ENCODE measurements around the gene G3BP2. TPM values are rescaled to one million over a fixed set of nuclear protein-coding genes. Genes with fewer than 3 reads are reported as not detected.
"Not testable (repeated sequence)": the region's sequence is repeated elsewhere in the genome, so short reads cannot be mapped to it uniquely, and the experiment has no call there.

The G3BP2 gene
- total RNA-seq (100 to 1,000 TPM in 2 of 10 donors, 10 to 100 TPM in 8; 75.7 to 119 (median 89.8) TPM), polyA plus RNA-seq (10 to 100 TPM; 10.6 to 24.2 TPM)
- long read RNA-seq, donor 1, full-length matches to known transcripts, result 57 of 77 reads
- long read RNA-seq, donor 1, partial matches to known transcripts, result 2 of 77 reads
- long read RNA-seq, donor 1, other reads (novel, unspliced or antisense), result 18 of 77 reads
- long read RNA-seq, donor 2, full-length matches to known transcripts, result 60 of 78 reads
- long read RNA-seq, donor 2, partial matches to known transcripts, result 0 of 78 reads
- long read RNA-seq, donor 2, other reads (novel, unspliced or antisense), result 18 of 78 reads
- long read RNA-seq, donor 3, full-length matches to known transcripts, result 138 of 226 reads
- long read RNA-seq, donor 3, partial matches to known transcripts, result 15 of 226 reads
- long read RNA-seq, donor 3, other reads (novel, unspliced or antisense), result 73 of 226 reads

DNA sequence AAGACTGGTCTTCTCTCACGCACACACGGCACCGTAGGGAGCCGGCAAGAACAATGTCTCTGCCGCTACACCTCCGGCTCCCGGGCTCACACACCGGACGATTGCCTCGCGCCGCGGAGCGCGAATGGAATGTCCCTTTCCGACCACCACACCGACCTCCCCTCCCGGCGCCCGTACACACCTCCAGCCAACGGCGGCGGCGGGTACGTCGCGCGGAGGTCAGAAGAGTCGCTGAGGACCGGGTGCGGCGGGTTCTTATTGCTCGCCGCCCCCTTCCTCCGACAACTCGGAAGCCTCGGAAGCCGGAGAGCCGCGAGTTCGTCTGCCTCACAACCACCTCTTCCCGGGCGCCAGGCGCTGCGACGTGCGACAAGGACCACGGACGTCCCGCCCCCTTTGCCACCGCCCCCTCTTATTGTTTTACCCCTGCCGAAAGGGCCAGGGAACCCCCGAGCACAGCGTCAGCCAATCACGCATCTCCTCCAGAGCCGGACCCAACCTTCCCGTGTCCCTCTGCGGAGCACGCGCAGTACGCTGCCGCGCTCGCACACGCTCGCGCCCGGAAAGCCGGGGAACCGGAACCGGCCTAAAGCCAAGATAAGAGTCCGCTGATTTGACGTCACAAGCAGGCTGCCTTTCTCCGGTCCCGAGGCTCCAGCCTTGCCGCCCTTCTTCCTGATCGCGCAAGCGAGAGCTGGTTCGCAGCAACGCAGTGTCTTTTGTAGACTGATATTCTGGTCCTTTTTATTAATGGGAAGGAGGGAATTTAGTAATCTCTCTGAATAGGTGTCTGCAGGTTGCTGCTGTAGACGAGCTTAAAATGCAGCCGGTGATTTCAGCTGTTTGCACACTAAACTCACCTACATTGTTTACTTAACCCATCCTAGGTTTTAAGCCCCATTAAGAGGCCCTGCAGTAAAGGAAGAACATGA lies at the start of gene G3BP2:
TSS of gene G3BP2 (minus strand) at position 385 of the 932 bp plus-strand sequence. CDS start 11,386 bp downstream, outside the sequence.
- H3K4me3 ChIP-seq, result peak within 1 kb of the TSS; percentile 69 to 98 (median 90)
- H3K27ac ChIP-seq, result peak within 1 kb of the TSS; percentile 89 to 99 (median 97)
- H3K27me3 ChIP-seq, result no peaks in the 10 kb centered on the region
- WGBS, 2 donors, result 0% methylated on average over 83 of the region's 83 CpGs
- TF ChIP-seq, protein P1, sequence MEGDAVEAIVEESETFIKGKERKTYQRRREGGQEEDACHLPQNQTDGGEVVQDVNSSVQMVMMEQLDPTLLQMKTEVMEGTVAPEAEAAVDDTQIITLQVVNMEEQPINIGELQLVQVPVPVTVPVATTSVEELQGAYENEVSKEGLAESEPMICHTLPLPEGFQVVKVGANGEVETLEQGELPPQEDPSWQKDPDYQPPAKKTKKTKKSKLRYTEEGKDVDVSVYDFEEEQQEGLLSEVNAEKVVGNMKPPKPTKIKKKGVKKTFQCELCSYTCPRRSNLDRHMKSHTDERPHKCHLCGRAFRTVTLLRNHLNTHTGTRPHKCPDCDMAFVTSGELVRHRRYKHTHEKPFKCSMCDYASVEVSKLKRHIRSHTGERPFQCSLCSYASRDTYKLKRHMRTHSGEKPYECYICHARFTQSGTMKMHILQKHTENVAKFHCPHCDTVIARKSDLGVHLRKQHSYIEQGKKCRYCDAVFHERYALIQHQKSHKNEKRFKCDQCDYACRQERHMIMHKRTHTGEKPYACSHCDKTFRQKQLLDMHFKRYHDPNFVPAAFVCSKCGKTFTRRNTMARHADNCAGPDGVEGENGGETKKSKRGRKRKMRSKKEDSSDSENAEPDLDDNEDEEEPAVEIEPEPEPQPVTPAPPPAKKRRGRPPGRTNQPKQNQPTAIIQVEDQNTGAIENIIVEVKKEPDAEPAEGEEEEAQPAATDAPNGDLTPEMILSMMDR (IDR thresholded peaks at IDR 0.05), result no peak
- no peaks in the 10 kb centered on the region for H3K36me3 ChIP-seq
- peak; percentile 98 for DNase-seq
- H3K4me1 ChIP-seq, result peaks cover 8 to 48% (median 41%) of the 10 kb centered on the region in 9 donors
- H3K9me3 ChIP-seq, result no peaks in the 10 kb centered on the region
- ATAC-seq, result peak; percentile 99 to 100 (median 99)
- intact Hi-C loops (cut with DNase I), result loop anchor here (1.0 to 10.0 kb wide), 4 partner anchors 49 to 52 kb away; partner anchors contain the start of gene USO1 (in 10 of the 10)

DNA sequence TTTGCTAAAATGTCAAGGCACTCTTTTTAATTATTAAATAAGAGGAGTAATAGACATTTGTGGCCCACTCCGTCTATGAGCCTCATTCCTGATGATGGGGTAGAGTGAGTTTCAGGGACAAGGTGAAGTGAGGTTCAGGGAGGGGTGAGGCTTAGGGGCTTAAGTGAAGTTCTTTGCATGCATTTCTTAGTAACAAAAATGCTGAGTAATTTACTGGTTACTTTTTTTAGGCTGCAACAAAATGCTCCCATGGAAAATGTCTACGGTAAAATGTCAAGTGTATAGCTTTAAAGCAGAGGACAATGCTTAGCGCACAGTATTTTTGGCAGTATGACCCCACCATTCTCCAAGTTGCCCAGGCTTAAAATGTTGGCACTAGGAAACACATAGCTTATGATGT lies 49.2 kb upstream of the G3BP2 start:
- WGBS, 2 donors, result 39% methylated on average over 3 of the region's 3 CpGs
- no peak for ATAC-seq
- TF ChIP-seq, protein P1 (IDR thresholded peaks at IDR 0.05), result no peak
- Histone ChIP-seq H3K4me1 (peaks cover 0 to 42% (median 37%) of the 10 kb centered on the region in 9 donors), H3K9me3 (no peaks in the 10 kb centered on the region), H3K27ac (peak overlapping the region in 7 of 10 donors; percentile 92 to 99 (median 97)), H3K27me3 (no peaks in the 10 kb centered on the region), H3K36me3 (peaks cover 0 to 10% (median 0%) of the 10 kb centered on the region in 9 donors), H3K4me3 (peak overlapping the region in 2 of 10 donors; percentile 96 to 99)
- no peak for DNase-seq
- intact Hi-C loops (cut with DNase I), result loop anchor here in 6 of 10 donors (5.0 to 10.0 kb wide), 4 partner anchors 48 to 208 kb away; partner anchors contain the start of genes G3BP2 (in 4 of the 6), RCHY1 (in 1 of the 6) and THAP6 (in 1 of the 6)

DNA sequence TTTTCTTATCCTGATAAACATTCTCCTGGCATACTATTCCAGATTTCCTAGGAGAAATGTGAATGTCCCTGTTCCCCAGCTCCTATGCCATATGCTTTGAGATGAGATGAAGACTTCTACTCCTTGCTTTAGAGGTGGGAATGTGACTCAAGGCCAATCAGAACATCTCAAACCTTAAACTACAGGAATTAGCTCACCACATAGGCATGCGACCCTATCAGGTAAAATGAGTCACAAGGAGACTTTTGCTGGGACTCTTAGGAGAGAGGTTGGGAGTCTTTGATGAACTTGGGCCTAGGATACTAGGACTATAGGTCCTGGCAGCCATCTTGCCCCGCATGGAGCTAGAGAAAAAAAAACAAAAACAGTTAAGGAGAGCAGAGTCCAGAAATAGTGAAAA lies 45.3 kb upstream of the G3BP2 start:
- H3K27ac ChIP-seq, result no peak overlapping the region
- peaks cover 0 to 38% (median 27%) of the 10 kb centered on the region in 9 donors for H3K4me1 ChIP-seq
- no peak overlapping the region for H3K4me3 ChIP-seq
- H3K27me3 ChIP-seq, result no peaks in the 10 kb centered on the region
- WGBS, 2 donors, result 93% methylated on average over 2 of the region's 2 CpGs
- no peak for ATAC-seq
- DNase-seq, result no peak
- TF ChIP-seq, protein P1 (IDR thresholded peaks at IDR 0.05), result no peak
- H3K9me3 ChIP-seq, result no peaks in the 10 kb centered on the region
- H3K36me3 ChIP-seq, result peaks cover 0 to 10% (median 0%) of the 10 kb centered on the region in 9 donors
- intact Hi-C loops (cut with DNase I), result no loop called here

DNA sequence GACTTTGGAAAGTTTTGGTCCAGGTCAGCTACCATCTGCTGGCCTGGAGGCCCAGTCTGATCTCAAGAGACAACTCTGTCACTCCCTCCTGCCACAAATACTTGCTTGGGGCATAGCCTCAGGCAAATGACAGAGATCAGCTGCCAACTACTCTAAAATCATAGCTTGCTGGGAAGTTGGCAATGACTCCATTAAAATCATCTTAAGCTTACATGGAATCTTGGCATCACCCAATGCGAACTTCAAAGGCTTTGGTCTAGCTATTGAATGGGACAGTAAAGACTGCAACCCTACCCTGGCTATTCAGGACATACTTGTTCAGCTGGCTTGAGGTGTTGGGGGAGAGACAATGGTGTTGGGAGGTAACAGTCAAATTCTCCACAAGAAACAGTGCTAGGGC lies 44.2 kb upstream of the G3BP2 start:
- H3K36me3 ChIP-seq, result peaks cover 0 to 10% (median 0%) of the 10 kb centered on the region in 9 donors
- ATAC-seq (no peak), DNase-seq (no peak)
- no peak overlapping the region for H3K27ac ChIP-seq
- TF ChIP-seq, protein P1 (IDR thresholded peaks at IDR 0.05), result no peak
- H3K4me1 ChIP-seq, result peaks cover 0 to 33% (median 16%) of the 10 kb centered on the region in 9 donors
- H3K4me3 ChIP-seq, result no peak overlapping the region
- H3K27me3 ChIP-seq, result no peaks in the 10 kb centered on the region
- intact Hi-C loops (cut with DNase I), result no loop called here
- no peaks in the 10 kb centered on the region for H3K9me3 ChIP-seq
- 91 to 94% methylated on average over 1 of the region's 1 CpG for WGBS, 2 donors

DNA sequence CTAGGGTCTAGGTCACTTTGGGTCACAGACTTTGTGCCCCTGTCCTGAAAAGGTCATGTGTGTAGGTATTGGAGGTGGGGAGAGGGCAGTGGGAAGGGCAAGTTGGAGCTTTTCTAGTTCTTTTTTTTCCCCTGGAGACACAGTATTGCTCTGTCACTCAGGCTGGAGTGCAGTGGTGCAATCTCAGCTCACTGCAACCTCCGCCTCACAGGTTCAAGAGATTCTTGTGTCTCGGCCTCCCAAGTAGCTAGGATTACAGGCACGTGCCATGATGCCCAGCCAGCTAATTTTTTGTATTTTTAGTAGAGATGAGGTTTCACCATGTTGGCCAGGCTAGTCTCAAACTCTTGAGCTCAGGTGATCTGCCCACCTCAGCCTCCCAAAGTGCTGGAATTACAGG lies 42.8 kb upstream of the G3BP2 start:
- H3K27me3 ChIP-seq; intact Hi-C loops (cut with DNase I); DNase-seq; ATAC-seq; H3K36me3 ChIP-seq; H3K27ac ChIP-seq; H3K4me3 ChIP-seq; H3K9me3 ChIP-seq: not testable (repeated sequence)
- H3K4me1 ChIP-seq, result peaks cover 0 to 28% (median 12%) of the 10 kb centered on the region in 9 donors
- WGBS, 2 donors, result 67 to 97% methylated on average over 3 of the region's 3 CpGs

All from heart right ventricle (tissue), 16 donors.